ENCODE results near the gene MAP6D1.

The MAP6D1 gene

DNA sequence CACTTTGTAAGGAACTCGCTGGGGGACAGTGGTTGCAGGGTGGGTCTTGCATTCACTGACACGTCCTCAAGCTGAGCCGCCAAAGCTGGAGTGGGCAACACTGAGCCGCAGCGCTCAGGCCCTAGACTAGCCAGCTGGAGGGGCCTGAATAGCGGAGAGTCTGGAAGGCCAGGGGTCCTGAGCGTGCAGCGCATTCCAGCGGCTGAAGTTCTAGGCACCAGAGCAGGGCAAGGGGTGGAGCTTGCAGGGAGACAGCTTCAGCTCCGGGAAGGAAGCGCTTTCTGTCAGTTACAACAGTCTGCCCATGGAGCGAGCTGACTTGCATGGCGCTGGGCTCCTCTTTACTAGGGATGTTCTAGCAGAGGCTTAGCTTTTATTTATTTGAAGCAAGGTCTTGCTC lies 2.7 kb downstream of the MAP6D1 start:
- peak; percentile 42 for DNase-seq

DNA sequence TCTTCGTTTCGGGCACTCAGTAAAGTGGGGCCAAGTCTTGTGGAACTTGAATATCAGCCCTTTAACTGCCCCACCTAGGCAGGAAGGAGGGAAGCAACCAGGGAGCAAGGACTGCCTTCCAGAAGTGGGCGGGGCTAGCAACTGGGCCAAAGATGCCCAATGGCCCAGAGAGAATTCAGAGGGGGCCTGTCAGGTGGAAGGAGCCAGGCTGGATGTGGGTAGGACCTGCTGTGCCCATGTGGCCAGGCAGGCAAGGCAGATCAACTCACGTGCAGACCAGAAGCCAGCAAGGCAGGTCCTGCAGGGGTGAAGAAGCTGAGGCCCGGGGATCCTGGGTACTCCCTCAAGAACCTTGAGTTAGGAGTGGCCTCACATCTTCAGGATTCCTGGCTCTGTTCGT lies 5.5 kb downstream of the MAP6D1 start:
- DNase-seq, result no peak

DNA sequence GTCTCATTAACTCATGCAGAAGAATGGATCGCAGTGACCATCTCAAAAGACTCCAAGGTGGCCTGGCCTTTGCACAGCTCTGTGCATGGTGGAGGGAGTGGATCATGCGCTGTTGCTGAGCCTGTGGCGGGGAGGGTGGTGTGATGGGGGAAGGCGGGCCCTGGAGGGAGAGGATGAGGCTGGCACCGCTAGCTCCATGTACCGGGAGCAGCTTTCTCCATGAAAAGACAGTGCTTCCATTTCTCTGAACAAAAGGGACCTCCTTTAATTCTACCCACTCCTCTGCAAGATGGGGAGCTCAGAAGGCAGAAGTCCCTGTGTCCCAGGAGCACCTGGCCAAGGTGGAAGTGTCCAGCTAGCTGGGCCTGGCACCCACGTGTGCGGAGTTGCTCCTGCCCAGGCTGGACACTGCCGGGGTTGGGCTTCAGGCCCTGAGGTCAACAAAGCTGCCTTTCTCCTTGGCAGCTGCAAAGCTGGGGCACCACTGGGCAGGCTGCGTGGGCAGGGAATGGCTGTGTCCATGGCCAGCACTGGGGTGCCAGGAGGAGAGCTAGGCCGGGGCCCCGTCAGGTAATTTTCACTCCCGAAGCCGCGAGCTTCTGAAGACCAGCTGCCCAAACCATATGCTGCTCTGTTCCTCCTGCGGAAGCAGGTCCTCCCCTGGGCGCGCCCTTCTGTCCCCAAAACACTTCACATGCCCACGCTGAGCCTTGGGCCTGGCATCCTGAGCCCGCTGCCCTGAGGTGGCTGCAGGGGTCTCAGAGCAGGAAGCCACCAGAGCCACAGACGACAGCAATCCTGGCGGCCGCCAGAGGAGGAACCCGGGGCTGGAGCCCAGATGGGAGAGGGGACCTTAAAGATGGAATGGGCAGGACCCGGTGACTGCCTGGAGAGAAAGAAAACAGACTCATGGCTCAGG lies 6.4 kb downstream of the MAP6D1 start:
- DNase-seq, result no peak

DNA sequence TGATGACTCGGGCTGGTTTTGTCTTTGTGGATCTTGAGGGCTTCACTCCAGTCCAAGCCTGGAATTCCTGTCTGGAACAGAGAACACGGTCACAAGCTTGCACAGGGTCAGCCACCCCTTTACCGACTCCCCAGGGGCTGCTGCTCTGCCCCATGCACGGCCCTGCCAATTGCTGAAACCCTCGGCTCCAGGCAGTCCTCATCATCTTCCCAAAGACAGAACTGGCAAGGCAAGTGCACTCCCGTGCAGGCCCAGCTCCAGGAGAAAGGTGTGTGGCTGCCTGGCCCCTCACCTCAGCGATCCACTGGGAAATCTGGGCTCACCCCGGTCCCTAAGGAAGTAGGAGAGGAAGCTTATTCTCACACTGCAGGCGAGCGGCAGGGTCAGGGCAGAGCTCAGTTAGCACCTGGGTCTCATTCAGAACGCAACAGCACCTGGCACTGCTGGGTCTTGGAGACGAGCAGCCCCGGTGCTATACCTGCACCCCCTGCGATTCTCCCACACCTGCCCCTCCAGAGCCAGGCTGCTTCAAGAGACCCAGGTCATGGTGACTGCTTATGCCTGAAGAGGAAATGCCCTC lies 7.2 kb downstream of the MAP6D1 start:
- peak; percentile 43 for DNase-seq

DNA sequence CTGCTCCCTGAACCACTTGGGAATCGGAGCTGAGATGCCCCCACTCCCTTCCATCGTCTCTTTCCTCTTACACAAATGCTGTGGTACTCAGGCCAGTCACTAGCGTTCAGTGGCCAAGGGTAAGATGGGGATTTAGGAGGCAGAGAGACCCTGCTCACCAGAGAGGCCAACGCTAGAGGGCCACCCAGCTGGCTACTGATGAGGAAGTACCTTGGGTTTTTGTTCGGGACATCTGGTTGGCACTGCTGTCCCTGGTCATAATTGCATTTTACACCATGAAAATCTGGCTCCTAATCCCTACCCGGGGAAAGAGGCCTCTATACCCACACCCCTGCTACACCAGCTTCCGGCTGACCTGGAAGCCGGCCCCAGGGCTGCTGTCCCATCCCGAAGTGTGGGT lies 7.7 kb downstream of the MAP6D1 start:
- DNase-seq, result no peak

DNA sequence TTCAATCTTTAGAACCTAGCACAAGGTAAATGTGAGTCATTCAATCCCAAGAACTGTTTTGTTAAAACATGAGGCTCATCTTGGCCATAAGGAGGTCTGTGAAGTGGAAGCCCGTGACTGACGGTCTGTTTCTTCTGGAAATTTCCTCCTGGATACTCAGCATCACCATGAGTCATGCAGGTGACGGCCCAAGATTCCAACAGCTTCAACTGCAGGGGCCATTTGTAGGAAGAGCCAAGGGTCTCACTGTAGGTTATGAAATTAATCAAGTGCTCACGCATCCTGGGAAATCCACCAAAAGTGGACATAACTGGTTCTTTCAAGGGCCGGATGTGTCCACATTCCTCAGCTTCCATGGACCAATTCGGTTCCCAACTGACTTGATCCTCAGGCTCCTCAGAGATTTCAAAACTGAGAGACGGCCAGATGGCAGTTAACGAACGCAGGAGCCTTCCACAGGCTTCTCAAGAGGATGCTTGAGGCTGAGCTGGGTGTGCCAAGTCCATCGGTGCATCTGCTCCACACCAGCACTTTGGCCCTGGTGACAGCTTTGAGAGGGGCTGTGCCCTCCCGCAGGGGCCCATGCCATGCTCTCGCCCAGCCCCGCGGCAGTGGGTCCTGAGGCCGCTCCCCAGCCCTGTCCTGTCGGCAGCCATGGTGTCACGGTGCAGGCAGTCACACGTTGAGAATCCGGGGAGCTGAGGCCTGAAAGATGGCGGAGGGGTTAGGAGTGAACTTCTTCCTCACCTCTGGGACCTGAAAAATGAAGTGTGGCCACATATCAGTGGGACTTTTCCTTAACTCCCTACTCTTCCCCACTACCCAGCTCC lies 8.5 kb downstream of the MAP6D1 start:
- peak; percentile 55 for DNase-seq

GRCh38 chr3:183815951-183816475 lies 9.4 kb downstream of the MAP6D1 start:
- DNase-seq, result peak; percentile 53

DNA sequence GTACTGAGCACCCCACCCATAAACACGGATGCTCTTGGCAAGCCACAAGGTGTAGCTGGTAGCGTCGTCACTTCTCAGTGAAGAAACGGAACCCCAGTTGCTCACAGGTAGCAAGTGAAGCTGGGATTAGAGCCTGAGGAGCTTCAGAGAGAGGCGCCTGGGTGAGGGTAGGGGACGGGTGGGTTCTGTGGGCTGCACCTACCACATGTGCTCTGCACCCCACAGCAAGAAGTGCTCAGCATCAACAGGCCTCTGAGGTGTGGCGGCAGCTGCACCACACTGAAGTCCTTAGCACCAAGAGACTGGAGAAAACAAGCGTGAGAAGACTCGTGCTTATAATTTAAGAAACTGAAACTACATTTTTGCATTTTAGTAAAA lies 9.8 kb downstream of the MAP6D1 start:
- peak; percentile 59 for DNase-seq

DNA sequence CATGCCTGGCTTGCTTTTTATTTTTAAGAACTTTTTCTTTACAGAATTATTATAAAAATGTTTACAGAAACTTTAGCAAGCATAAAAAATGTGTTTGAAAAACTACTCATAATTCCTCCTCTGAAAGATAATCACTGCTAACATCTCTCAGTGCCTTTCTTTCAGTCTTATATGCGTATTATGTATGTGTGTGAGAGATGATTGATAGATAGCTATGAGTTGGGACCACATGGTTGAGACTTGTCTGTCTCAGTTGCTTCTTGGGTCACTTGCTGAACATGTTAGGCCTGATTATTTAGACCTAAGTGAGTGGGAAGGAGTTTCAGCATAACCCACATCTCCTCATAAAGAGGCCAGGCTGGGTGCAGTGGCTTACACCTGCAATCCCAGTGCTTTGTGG lies 11.1 kb downstream of the MAP6D1 start:
- no peak for DNase-seq

DNA sequence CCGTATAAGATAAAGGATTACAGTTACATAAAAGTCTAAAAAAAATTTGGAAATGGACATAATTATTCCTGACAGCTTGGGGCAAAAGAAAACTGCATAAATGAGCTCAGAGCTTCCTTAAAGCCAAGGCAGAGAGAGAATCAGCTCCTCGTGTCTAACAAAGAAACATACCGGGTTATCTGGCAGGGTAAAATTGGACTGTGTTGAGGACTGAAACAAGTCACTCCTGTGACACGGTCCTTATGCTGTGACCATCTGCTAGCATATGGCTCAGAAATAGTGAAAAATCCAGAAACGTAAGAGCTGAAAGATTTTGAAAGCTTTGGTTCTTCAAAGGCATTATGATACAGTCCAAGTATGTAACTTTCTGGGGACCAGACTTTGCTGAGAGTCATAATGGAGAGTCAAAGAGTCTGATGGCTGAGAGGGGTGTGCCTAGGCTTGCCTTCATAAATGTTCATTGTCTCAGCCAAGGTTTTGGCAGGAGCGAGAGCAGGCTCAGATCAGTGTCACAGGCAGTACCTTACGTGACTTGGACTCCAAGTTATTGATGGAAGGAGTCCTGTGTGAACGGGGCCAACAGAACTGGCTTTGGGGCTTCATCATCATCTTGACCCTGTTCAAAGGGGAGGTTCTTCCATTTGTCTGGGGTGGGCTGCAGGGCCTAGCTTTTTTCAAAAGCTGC lies 12.5 kb downstream of the MAP6D1 start:
- peak; percentile 10 for DNase-seq

- no peak for DNase-seq
Observed at GRCh38 chr3:183811638-183812037, 13.7 kb downstream of the MAP6D1 start.

DNA sequence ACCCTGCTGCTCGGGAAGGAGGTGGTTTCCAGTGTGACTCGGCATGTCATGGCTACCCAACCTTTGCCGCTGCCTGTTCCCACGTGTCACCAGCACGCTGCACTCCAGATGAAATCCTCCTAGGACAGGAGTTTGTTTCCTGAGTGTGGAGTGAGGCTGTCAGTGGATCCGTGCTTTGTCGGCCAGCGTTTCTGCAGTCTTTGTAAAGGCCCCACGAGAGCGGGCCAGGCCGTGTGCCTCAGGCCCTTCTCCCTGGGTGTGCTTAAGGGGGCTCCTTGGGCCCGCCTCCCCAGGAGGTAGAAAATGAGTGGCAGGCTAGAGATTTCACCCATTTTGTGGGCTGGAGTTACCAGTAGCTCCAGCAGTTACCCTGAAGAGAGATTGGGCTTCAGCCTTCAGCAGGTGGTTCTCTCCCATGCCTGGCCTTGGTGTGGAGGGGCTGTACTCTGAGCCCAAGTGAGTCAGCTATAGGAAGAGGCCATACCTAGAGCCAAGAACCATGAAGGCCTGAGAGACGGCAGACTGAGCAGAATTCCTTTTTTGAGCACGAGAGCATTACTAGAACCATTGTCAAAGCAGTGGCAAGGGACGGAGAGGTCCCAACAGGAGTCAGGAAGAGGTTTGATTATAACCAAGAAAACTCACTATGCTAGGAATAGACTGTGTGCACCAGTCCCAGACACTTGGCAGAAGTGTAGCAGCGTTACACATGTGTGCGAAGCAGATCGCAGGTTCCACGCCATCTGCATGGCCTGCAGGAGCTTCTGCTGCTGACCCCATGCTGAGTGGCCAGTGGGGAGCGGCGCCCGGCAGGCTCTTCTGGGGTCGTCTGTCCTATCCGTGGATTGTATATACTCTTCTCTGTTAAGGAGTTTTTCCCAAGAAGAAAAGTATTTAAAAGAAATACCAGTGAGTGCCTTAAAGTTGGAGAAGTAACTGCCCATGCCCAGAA lies 14.5 kb downstream of the MAP6D1 start:
- no peak for DNase-seq

DNA sequence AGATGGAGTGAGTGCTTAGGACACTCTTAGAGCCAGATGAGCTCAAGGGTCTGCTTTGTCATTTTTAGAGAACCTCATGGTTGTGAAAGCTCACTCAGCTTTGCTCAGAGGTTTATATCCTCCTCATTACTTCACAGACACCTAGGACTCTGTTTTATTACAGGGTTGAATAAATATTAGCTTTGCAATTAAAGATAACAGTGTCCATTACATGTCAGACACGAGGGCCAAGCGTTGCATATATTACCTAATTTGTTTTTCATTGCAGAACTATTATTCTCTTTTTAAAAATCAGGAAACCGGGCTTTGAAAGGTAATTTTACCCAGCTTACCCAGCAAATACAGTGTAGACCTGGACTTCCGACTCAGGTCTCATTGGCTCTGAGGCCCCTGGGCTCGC lies 16.1 kb downstream of the MAP6D1 start:
- no peak for DNase-seq

- no peak for DNase-seq
Observed at GRCh38 chr3:183808355-183808754, 17.0 kb downstream of the MAP6D1 start.

DNA sequence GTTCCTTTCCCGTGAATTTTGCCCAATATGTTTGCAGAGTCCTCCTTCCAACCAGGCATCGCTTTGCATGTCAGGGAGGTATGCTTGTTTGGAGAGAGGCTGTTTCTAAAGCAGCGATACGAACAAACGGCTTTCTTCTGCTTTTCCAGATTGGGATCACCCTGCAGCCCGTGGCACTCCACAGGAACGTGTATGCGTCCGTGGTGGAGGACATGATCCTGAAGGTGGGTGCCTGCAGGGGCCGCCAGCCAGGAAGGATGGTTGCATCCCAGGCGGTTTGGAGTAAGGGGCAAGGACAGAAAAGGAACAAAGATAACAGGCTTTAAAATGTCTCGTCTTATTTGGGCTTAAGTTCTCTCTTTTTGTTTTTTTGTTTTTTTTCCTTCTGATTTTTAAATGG lies 17.5 kb downstream of the MAP6D1 start:
- DNase-seq, result no peak

DNA sequence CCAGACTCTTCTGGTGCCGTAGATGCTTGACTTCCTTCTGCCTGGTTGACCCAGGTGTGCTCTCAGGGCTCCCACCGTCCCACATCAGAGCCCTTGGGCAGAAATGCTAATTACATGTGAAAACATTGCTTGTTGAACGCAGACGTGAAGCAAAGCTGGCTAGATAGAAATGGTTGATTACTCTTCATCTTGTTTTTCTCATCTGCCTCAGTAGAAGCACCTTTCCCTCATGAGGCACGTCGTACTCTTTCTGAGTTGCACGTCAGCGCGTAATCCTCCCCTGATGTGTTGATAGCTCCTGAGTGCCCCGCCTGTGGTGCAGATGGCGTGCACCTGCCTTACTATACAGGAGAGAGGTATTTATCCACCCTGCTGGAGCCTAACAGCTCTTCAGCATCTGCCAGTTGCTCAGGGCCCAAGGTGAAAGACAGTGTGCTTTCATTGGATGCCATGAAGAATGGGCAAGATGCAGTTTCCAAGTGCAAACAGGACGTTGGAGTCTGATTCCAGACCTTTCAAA lies 18.1 kb downstream of the MAP6D1 start:
- DNase-seq, result no peak

- DNase-seq, result no peak
Observed at GRCh38 chr3:183802989-183803388, 22.4 kb downstream of the MAP6D1 start.

DNA sequence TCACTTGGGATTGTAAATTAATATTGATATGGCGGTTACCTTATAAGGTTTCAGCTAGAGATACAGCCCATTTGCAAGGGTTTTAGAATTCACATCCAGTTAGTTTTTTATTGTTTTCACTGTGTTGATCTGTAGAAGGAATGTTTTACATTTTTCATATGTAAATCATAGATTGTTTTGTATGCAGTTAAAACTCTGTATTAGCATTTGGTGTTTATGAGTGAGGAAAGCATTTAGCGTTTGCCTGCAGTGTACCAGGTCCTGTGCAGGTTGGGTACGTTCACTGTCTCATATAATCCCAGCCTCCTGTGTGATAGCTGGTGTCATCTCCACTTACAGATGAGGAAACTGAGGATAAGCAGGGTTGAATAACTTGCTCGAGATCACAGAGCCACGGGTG lies 23.8 kb downstream of the MAP6D1 start:
- DNase-seq, result no peak

- no peak for DNase-seq
Observed at GRCh38 chr3:183800243-183800863, 25.0 kb downstream of the MAP6D1 start.

DNA sequence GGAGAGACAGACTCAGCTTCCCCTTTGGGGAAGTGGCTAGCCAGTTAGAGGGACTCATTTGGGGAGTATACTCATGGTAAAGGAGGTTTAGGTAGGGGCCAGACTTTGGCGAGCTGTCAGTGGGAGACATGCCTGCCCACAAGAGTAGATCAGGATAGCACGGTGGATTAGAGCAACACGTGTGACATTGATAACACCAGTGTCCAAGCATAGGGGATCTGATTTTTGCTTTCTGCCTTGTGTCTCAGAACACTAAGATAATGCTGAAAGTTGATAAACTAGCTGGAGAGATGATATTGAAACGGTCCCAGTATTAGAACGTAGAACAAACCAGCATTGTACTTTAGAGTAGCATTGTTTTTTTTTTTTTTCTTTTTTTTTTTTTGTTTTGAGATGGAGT lies 25.9 kb downstream of the MAP6D1 start:
- DNase-seq, result no peak

- no peak for DNase-seq
Observed at GRCh38 chr3:183797996-183798395, 27.4 kb downstream of the MAP6D1 start.
